ENCODE results near the gene BAZ2B. TPM values are rescaled to one million over a fixed set of nuclear protein-coding genes. Genes with fewer than 3 reads are reported as not detected.

The BAZ2B gene
- total RNA-seq, 1 donor from 2014 or later: 4.2 TPM

DNA sequence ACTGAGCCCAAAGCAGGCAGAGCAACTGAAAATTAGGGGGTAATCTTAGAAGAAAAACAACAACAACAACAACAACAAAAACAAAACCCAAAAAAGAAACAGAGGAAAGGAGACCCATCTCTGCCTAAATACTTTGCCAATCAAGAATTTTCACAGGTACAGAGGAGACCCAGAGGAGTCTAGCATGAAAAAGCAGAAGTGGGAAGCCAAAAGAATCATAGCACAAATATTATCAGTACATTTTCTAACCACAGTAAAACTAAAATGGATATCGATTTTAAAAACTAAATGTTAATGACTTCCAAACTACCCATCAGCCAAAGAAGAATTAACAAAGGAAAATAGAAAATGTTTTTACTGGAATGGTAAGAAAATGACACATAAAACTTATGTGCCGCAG lies 148.1 kb downstream of the BAZ2B start:
- H3K27me3 Mint-ChIP-seq: no peaks in the 10 kb centered on the region
- no peak overlapping the region for H3K27ac Mint-ChIP-seq
- intact Hi-C loops (cut with micrococcal nuclease): no loop called here
- H3K4me1 Mint-ChIP-seq: no peaks in the 10 kb centered on the region
- DNase-seq: no peak
- no peaks in the 10 kb centered on the region for H3K36me3 Mint-ChIP-seq (ENCODE audit: low read depth)
- no peak overlapping the region for H3K4me3 Mint-ChIP-seq
- H3K9me3 Mint-ChIP-seq: peaks cover 14% of the 10 kb centered on the region

DNA sequence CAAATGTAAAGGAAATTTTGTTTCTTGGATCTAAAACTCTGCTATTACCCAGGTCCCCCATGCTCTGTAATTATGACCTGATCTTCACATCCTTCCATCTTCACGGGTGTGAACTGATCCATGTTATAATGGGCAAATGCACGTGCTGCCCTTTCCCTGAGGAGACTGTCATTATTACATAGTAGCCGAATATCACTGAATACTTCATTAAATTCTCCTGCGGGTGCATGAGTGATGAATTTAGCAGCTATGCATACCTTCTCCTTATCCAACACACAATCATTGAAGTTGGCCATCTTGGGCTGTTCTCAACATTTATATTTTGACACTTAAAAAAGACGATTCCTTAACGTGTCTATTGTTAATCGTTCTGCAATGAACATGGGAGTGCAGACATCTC lies 153.4 kb downstream of the BAZ2B start:
- Mint-ChIP-seq H3K27me3 (no peaks in the 10 kb centered on the region), H3K4me1 (no peaks in the 10 kb centered on the region), H3K4me3 (no peak overlapping the region), H3K27ac (no peak overlapping the region), H3K9me3 (peaks cover 5% of the 10 kb centered on the region), H3K36me3 (ENCODE audit: low read depth) (no peaks in the 10 kb centered on the region)
- DNase-seq: no peak
- intact Hi-C loops (cut with micrococcal nuclease): no loop called here

DNA sequence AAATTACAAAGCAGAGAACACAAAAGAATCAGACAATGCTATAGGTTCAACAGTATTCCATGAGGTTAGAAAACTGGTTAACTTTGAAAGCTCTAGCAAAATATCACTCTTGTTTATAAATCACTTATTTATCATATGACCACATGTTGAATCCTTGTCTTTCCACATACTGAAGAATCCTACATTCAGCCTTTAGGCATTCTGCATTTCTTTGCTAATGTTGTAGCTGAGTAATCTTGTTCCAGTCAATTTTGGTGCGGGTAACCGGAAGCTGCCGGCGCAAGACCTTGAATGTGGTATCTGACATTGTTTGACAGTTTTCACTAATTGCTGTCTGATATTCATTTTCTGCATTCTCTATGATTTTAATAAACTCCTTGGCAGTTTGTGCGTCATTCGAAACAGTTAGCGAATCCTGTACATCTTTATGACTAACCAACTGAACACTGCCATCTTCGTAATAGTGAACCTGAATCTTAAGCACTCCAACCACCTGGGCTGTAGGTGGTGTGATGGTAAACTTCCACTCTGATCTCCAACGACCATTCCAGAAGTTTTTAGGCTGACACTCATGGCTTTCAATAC lies 154.1 kb downstream of the BAZ2B start:
- peaks cover 3% of the 10 kb centered on the region for H3K9me3 Mint-ChIP-seq
- H3K27me3 Mint-ChIP-seq: no peaks in the 10 kb centered on the region
- H3K36me3 Mint-ChIP-seq (ENCODE audit: low read depth): no peaks in the 10 kb centered on the region
- no peak for DNase-seq
- H3K4me3 Mint-ChIP-seq: no peak overlapping the region
- intact Hi-C loops (cut with micrococcal nuclease): no loop called here
- H3K27ac Mint-ChIP-seq: no peak overlapping the region
- H3K4me1 Mint-ChIP-seq: peaks cover 4% of the 10 kb centered on the region

DNA sequence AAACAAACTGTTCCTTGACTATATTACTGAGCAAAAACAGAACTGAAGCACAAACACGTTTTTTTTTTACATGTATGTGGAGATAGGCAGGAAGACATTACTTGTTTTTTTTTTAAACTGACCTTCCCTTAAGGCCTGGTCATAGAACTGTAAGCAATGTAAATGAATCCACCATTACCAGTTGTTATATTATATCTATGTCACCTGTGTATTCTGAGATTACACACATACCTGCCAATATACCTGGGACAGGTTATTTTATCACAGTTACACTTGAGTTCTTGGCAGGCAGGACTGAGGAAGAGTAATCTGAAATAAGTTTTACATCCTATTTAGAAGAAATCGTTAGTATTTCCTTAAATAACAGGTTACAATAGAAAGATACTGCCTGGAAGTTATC lies 155.3 kb downstream of the BAZ2B start:
- intact Hi-C loops (cut with micrococcal nuclease): no loop called here
- H3K4me1 Mint-ChIP-seq: peaks cover 4% of the 10 kb centered on the region

DNA sequence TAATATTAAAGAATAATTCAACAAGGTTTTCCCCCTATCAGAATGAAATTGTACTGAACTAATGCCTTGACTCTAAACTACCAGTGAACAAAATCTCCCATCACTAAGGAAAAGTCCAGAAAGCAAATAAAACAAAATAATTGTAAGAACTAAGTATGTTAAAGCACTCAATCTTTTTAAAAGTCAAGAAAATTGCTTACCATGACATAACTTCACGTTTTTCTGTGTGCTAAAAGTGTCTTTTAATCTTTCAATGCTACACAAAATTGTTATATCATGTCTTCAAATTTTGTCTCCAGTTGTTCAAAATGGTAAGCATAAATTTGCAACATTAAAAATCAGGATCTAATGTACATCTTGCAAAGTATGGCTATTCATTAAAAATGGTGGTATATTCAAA lies 156.1 kb downstream of the BAZ2B start:
- intact Hi-C loops (cut with micrococcal nuclease): no loop called here
- H3K36me3 Mint-ChIP-seq (ENCODE audit: low read depth): no peaks in the 10 kb centered on the region
- peaks cover 3% of the 10 kb centered on the region for H3K9me3 Mint-ChIP-seq
- no peaks in the 10 kb centered on the region for H3K27me3 Mint-ChIP-seq
- H3K4me3 Mint-ChIP-seq: no peak overlapping the region
- no peak for DNase-seq
- H3K4me1 Mint-ChIP-seq: peaks cover 4% of the 10 kb centered on the region
- H3K27ac Mint-ChIP-seq: no peak overlapping the region

More for the DNA sequence above, 155.3 kb downstream of the BAZ2B start:
- Mint-ChIP-seq H3K9me3 (peaks cover 3% of the 10 kb centered on the region), H3K27ac (no peak overlapping the region), H3K36me3 (ENCODE audit: low read depth) (no peaks in the 10 kb centered on the region), H3K27me3 (no peaks in the 10 kb centered on the region), H3K4me3 (no peak overlapping the region)
- no peak for DNase-seq

DNA sequence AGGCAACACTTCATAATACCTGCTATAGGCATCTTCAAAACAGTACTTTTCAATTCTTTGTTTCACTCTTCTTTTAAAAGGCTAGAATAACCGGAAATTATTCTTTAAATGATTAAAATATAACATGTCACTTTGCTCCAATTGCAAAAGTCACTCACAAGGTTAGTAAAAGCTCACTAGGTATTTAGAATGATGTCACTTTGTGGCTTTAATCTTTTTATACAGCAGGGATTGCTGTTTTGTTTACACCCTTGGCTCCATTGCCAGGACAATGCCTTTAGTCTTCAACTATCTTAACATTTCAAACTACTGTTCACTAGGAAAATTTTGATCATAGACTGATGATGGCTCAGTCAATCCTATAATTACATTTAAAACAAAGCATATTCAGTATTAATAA lies 157.1 kb downstream of the BAZ2B start:
- Mint-ChIP-seq H3K27me3 (no peaks in the 10 kb centered on the region), H3K9me3 (peaks cover 3% of the 10 kb centered on the region), H3K27ac (no peak overlapping the region), H3K36me3 (ENCODE audit: low read depth) (no peaks in the 10 kb centered on the region), H3K4me1 (peaks cover 4% of the 10 kb centered on the region), H3K4me3 (no peak overlapping the region)
- intact Hi-C loops (cut with micrococcal nuclease): no loop called here
- no peak for DNase-seq

DNA sequence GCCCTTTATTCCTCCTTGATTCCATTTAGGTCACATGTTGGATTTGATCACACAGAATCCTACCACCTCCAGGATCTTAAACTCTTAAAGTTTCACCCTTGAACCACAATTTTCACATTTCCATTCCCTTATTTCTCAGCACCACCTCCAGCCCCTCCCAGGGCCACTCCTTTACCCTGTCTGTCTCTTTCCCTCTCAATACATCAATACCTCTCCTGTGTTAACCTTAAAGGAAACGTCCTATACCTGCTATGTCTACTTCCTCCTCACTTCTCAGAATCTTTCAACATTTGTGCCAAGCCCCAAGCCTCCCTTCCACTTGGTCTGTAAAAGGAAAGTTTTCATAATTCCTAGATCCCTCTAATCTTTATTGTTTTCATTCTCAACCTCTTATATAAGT lies 158.8 kb downstream of the BAZ2B start:
- peaks cover 3% of the 10 kb centered on the region for H3K9me3 Mint-ChIP-seq
- intact Hi-C loops (cut with micrococcal nuclease): no loop called here
- no peaks in the 10 kb centered on the region for H3K36me3 Mint-ChIP-seq (ENCODE audit: low read depth)
- DNase-seq: no peak
- H3K4me3 Mint-ChIP-seq: no peak overlapping the region
- no peak overlapping the region for H3K27ac Mint-ChIP-seq
- peaks cover 4% of the 10 kb centered on the region for H3K4me1 Mint-ChIP-seq
- no peaks in the 10 kb centered on the region for H3K27me3 Mint-ChIP-seq

DNA sequence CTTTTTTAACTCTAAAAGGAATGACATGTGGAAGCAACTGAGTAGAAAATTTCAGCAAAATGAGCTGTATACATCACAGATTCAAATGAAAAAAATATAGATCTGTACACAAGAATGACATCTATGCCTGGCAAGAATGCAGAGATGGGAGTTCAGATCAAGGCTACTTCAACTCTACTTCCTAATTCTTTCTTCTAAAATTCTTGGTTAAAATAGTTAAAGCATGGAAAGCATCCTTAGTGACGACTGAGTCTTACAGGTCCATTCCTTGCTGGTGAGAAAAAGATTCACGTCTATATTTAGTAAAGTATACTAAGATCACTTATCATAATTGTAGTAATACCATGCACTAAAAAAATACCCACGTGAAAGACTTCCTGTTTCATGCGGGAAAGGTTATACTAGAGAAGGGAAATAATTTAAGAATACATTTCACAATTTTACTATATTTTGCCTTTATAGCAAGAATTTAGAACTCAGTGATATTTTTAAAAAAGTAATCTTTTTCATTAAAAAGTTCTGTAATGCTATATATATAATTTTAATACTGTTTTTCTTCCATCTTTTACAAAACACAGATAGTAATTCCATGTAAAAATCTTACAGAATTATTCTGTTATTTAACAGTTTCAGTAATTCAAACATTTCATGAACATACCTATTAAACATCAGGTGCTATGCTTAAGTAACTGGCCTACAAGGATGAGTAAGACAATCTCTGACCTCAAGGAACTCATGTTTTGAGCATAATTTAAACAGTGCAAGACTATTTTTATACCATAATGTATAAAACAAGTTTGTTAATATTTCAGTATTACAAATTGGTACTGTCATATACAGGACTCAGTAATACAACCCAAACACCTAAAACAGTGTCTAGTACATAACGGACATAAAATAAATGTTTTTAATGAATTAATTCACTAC lies 159.6 kb downstream of the BAZ2B start:
- Mint-ChIP-seq H3K27ac (no peak overlapping the region), H3K4me3 (no peak overlapping the region), H3K36me3 (ENCODE audit: low read depth) (no peaks in the 10 kb centered on the region), H3K4me1 (peaks cover 4% of the 10 kb centered on the region), H3K27me3 (no peaks in the 10 kb centered on the region), H3K9me3 (peaks cover 3% of the 10 kb centered on the region)
- intact Hi-C loops (cut with micrococcal nuclease): no loop called here
- no peak for DNase-seq

DNA sequence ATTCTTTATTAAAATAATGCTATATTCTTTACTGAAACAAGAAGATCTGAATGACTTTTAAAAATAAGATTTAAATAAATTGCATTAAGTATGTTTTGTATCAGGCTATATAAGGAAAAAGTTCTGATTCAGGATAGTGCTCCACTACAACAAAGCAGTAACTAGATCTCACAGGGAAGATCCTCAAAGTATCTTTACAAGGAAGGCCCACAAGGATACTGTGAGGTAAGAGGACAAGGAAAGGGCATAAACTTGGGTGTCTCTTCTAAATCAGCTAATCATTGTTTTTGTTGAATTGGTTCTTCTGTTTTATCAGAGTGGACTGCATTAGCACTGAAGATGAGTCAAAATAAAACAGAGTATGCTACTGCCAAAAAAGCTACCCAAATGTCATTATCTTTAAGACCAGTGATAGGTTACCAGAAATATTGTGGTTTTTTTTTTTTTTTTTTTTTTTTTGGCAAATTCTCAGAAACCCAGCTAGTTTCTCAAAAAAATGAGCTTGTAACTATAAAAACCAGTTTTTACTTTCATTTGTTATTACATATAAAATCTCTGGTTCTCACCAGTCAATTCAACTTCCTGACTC lies 160.9 kb downstream of the BAZ2B start:
- DNase-seq: no peak
- Mint-ChIP-seq H3K36me3 (ENCODE audit: low read depth) (no peaks in the 10 kb centered on the region), H3K4me1 (peaks cover 4% of the 10 kb centered on the region), H3K9me3 (peaks cover 3% of the 10 kb centered on the region), H3K27ac (no peak overlapping the region), H3K27me3 (no peaks in the 10 kb centered on the region), H3K4me3 (no peak overlapping the region)
- intact Hi-C loops (cut with micrococcal nuclease): no loop called here

DNA sequence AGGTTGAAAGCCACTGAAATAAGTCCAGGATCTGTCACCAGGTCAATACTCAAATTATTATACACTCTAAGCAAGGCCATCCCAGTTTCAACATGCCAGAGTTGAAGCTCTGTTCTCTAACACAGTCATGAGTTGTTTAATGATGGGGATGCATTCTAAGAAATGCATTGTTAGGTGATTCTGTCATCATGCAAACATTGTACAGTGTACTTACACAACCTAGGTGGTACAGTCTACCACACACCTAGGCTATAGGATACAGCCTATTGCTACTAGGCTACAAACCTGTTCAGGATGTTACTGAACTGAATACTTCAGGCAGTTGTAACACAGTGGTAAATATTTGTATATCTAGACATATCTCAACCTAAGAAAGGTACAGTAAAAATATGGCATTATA lies 162.2 kb downstream of the BAZ2B start:
- Mint-ChIP-seq H3K4me3 (no peak overlapping the region), H3K9me3 (peaks cover 3% of the 10 kb centered on the region), H3K36me3 (ENCODE audit: low read depth) (no peaks in the 10 kb centered on the region), H3K27me3 (no peaks in the 10 kb centered on the region), H3K27ac (no peak overlapping the region), H3K4me1 (peaks cover 4% of the 10 kb centered on the region)
- no peak for DNase-seq
- intact Hi-C loops (cut with micrococcal nuclease): no loop called here

DNA sequence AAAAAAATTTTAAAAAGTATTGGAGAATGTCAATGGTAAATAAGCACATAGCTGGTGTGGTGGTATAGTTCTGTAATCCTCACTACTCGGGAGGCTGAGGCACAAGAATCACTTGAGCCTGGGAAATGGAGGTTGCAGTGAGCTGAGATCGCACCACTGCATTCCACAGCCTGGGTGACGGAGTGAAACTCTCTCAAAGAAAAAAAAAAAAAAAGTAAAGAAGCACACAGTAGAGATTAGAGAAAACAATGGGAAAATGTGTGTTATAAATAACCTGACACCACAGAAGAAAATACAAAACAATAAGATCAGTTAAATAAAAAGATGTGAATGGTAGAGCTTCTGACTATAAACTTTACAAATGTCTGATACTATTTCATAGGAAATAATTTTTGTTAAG lies 166.2 kb downstream of the BAZ2B start:
- Mint-ChIP-seq H3K9me3 (no peaks in the 10 kb centered on the region), H3K4me1 (no peaks in the 10 kb centered on the region), H3K36me3 (ENCODE audit: low read depth) (peaks cover 1% of the 10 kb centered on the region), H3K27ac (no peak overlapping the region), H3K4me3 (no peak overlapping the region), H3K27me3 (no peaks in the 10 kb centered on the region)
- DNase-seq: no peak
- intact Hi-C loops (cut with micrococcal nuclease): no loop called here

DNA sequence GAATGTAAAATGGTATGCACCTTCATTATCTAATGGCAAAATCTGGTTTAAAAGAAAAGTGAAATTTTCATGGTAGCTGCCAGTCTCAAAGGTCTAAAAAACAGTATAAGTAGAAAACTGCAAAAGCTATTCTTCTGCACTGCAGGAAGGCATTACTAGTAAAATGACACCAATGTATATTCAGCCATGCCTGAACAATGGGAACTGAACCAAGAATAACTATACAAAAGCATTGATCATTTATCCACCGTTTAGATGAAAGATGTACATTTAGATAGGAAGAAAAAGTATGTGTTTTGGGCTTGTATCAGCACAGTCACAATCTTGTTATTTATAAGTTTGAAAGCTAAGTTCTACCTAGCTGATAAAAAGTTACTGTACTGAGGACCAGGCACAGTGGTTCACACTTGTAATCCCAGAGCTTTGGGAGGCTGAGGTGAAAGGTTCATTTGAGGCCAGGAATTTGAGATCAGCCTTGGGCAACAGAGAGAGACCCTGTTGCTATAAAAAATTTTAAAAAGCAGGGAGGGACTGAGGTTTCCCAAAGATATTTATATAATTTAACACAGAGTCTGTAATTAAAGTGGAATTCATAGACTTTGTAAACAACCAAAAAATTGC lies 166.7 kb downstream of the BAZ2B start:
- Mint-ChIP-seq H3K4me1 (no peaks in the 10 kb centered on the region), H3K4me3 (no peak overlapping the region), H3K27ac (no peak overlapping the region), H3K36me3 (ENCODE audit: low read depth) (peaks cover 1% of the 10 kb centered on the region), H3K27me3 (no peaks in the 10 kb centered on the region), H3K9me3 (no peaks in the 10 kb centered on the region)
- intact Hi-C loops (cut with micrococcal nuclease): no loop called here
- no peak for DNase-seq

DNA sequence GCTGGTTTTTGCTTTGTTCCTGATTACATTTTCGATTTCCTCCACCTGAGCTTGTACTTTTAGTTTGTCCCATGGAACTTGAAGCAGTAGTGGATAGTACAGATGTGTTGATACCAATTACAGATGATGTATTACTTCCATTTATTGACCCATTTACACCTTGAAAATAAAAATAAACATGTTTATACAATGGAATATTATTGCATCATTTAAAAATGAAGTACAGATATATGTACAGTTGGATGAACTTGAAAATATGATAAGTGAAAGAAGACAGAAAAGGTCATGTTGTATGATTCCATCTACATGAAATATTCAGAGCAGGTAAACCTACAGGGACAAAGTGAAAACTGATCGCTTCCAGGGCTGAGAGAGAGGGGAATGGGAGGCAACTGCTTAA lies 169.5 kb downstream of the BAZ2B start:
- H3K4me1 Mint-ChIP-seq: no peaks in the 10 kb centered on the region
- no peak overlapping the region for H3K4me3 Mint-ChIP-seq
- no peak for DNase-seq
- H3K27me3 Mint-ChIP-seq: no peaks in the 10 kb centered on the region
- intact Hi-C loops (cut with micrococcal nuclease): no loop called here
- peaks cover 1% of the 10 kb centered on the region for H3K36me3 Mint-ChIP-seq (ENCODE audit: low read depth)
- H3K27ac Mint-ChIP-seq: no peak overlapping the region
- H3K9me3 Mint-ChIP-seq: no peaks in the 10 kb centered on the region

DNA sequence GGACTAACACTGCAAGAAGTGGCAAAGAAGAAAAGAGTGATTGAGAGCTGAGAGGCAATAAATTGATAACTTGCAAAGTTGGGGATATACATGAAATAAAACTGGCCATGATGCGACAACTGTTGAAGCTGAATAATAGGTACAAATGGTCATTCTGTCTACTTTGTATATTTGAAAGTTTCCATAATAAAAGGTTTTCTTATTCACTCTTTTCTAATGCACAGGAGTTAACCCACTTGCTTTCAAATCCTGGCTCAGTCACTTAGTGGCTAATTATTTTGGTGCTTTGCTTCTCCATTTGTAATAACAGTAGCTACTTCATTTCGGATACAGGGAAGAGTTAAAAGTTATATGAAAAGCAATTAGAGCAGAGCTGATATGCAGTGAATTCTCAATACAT lies 170.1 kb downstream of the BAZ2B start:
- Mint-ChIP-seq H3K27me3 (no peaks in the 10 kb centered on the region), H3K4me1 (no peaks in the 10 kb centered on the region), H3K4me3 (no peak overlapping the region), H3K27ac (no peak overlapping the region), H3K36me3 (ENCODE audit: low read depth) (peaks cover 1% of the 10 kb centered on the region), H3K9me3 (no peaks in the 10 kb centered on the region)
- intact Hi-C loops (cut with micrococcal nuclease): no loop called here
- DNase-seq: no peak
